SHP77 (cell line): ENCODE measurements around the gene TPM3.
"Not testable (repeated sequence)": the region's sequence is repeated elsewhere in the genome, so short reads cannot be mapped to it uniquely, and the experiment has no call there.

Experiments
- DNase-seq, 2 experiments: peaks; one replicate each; lab custom pipeline; 2025; lab: John Stamatoyannopoulos, UW

Gene TPM3

GRCh38 chr1:154205778-154206177 lies 13.9 kb upstream of the TPM3 start:
- DNase-seq = not testable (repeated sequence)

GRCh38 chr1:154199563-154199879 lies 7.6 kb upstream of the TPM3 start:
- no peak for DNase-seq

DNA sequence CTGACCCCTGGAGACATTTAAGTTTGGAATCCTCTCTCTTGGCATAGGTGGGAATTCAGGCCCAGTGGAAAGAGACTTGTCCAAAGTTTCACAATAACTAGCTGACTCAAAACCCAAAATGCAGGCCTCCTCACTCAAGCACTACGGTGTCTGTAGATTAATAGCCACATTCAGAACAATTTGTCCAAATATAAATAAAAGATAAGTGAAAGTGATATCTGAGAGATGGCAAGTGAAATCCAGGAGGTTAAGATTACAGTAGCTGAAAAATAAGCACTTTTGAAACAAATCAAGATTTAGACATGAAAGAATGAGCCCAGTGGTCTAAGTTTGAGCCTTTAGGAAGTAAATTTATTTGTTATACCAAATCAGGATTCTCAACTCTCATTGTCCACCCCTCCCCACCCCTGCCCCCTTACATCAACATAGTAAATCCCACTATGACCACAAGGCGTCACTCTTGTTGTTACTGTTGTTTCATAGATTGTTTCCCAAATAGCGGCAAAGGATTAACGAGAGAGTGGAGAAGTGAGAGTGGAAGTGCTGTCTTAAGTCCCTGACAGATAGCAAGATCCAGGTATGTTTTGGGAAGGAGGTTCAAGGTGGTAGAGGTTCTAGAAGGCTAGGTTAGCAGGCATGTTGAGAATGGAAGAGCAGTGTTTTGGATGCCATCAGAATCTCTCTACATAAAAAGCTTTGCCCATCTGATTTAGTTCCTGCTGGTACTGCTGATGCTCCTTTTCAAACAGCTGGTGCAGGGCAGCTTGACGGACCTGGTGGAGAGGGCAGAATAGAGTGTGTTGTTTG lies 7.1 kb upstream of the TPM3 start:
- peak; percentile 49 to 84 for DNase-seq

DNA sequence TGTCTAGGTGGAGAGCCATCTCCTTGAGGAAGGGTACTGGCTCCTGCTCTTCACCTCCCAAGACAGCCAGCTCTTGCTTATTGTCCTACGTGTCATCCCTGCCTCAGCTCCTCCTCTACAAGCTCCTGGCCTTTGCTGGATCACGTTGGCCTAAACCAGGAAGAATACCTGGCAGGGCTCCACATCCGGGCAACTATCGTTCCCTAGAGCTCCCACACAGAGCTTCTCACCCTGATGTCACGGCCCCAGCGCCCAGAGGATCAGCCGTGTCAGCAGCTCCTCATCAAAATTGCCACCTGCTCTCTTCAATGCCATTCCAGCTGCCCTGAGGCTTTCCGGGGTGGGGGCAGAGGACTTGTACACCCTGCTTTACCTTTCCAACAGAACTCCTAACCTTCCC lies 1.9 kb upstream of the TPM3 start:
- peak; percentile 88 to 94 for DNase-seq

- DNase-seq = no peak
These were observed 576 bp upstream of the TPM3 start for GRCh38 chr1:154192476-154192875.

- DNase-seq = peak; percentile 22 to 29
These were observed 1.4 kb downstream of the TPM3 start for GRCh38 chr1:154190550-154190949.

- DNase-seq = no peak
These were observed 4.9 kb downstream of the TPM3 start for GRCh38 chr1:154186852-154187501.

- peak; percentile 79 to 81 for DNase-seq
These were observed 5.7 kb downstream of the TPM3 start for GRCh38 chr1:154186177-154186576.

DNA sequence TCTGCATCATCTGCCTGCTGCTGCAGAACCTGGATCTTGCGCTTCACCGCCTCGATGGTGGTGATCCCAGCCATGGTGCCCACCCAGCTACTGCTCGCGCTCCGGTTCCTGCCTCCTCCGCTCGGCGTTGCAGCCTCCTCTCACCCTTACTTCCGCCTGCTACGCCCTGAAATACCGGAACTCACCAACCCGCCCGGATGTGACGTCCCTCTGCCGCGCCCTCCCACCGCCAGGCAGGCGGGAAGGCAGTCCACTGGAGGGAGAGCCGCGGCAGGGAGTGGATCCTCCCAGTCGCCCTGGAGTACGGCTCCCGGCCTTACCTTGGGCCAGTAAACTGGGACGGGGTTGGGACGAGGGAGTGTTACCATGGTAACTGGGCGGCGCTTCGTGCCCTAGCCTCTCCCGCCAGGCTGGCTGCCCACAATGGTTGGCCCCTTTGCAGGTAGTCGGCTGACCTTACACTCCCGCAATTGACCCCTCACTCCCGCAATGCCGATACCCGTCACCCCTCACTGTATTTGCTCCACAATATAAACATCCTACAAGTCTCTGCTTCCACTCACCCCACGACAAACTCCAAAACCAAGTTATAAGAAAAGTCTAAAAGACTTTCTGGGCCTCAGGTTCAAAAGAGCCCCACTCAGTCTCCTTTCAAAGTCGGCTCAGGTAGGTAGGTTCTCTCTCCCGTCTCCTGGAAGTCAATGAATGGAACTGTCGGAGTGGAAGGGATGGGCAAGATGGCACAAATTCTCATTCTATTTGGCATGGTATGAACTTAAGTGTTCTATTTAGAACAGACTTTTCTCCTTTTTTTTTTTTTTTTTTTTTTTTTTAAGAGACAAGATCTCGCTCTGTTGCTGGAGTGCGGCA lies 8.6 kb downstream of the TPM3 start:
- DNase-seq = peak; percentile 100

DNA sequence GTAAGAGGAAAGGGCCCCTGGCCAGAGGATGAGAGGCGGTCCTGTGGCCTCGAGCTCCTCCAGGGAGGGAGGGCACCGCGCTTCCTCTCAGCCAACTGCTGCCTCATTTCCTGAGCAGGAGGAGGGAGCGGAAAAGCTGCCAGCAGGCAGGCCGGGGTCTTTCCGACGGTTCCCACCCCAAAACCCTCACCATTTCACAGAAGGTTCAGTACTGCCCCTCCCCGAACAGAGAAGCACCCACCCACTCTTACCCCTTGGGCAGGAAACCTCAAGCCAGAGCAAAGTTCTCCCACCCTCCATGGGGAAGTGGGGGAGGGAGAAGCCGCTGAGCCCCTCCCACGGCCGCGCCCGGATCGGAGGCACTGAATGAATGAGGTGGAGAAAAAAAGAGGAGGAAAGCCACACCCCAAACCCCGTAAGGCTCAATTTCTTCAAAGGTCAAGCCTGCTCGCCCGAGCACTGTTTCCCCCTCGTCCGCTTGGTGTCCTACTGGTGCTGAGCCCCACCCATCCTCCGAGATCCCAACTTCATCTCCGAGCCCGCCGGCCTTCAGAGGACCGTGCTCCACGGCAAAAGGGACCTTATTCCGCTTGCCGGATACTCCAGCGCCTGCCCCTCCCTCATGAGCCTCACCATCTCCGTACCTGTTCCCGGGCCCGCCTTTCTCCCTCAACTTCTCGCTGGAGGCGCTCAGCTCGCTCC lies 9.4 kb downstream of the TPM3 start:
- DNase-seq = peak; percentile 37 to 66

- no peak for DNase-seq
These were observed 10.0 kb downstream of the TPM3 start for GRCh38 chr1:154181944-154182343.

DNA sequence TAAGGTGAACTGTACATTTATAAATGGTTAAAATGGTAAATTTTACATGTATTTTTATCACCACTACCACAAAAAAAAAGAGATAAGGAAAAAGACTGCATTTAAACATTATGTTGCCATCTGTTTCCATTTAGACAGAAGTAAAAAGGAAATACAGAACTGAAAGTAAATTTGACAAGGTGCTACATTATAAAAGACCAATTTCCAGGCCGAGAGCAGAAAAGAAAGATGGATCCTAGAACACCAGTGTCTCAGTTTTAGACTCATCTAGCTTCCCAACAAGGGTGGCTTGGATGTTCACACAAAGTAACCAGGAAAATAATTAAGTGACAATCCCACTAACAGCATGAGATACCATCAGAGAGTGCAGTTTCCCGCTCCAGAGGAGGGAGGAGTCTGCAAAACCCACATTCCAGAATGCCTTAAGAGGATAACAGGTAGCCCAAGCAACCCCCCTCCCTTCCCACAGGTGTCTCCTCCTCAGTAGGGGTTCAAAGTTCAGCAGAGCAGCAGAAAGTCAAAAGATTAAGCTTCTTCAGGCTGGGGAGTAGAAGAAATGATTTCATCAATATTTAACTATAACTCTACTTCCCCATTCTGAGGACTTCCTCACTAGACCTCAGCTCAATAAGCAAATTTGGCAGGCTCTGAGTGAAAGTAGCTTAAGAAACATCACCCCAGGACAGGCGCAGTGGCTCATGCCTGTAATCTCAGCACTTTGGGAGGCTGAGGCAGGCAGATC lies 11.8 kb downstream of the TPM3 start:
- no peak for DNase-seq

GRCh38 chr1:154178911-154179811 lies 12.7 kb downstream of the TPM3 start:
- no peak for DNase-seq

- no peak for DNase-seq
These were observed 13.9 kb downstream of the TPM3 start for GRCh38 chr1:154178013-154178412.

GRCh38 chr1:154176337-154176736 lies 15.6 kb downstream of the TPM3 start:
- no peak for DNase-seq

- no peak for DNase-seq
These were observed 17.2 kb downstream of the TPM3 start for GRCh38 chr1:154174654-154175053.

DNA sequence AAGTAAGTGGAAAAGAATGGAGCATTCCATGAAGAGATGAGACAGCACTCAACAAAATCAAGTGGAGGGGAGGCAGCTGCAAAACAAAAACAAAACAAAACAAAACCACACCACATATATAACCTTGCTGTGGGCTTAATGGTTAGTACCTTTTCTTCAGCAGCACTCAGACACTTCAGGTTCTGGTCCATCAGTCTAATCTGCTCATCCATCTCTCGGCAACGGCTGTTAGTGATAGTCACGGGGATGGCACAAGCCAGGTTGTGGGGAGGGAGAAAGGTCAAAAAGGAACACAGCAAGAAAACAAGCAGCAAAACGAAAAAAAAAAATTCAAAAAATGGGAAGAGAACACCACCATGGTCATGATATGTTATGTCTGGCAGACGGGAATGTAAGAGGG lies 20.0 kb downstream of the TPM3 start:
- no peak for DNase-seq

- DNase-seq = no peak
These were observed 20.7 kb downstream of the TPM3 start for GRCh38 chr1:154171223-154171583.

DNA sequence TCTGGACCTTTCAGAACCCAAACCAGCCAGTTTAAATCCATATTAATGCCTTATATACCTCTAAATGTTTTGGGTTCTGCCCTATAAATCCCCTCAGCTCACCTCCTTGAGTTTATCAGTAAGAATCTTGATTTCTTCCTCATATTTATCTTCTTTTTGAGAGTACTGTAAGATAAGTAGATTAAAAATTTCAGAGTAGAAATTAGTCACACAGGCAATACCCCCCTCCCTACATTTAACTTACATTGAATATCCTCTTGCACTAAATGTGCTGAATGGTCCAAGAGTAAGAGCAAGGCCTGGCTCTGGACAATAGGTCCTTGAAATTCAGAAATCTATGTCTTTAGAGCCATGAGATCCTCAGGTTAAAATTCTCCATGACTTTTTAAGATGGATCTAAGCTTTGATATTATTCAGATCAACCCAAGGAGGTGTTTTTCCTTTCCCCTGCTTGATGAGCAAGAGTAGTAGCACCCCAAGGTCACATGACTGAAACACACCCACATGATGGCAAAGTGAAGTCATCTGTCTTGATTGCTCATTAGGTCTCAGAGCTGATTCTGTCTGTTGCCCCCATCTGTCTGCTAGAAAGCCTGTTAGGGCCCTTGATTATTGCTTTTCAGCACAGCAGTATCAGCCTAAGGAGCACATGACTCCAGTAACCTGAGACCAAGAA lies 21.2 kb downstream of the TPM3 start:
- no peak for DNase-seq

GRCh38 chr1:154167461-154167860 lies 24.4 kb downstream of the TPM3 start:
- DNase-seq = no peak
